Measurements from ENCODE around the gene DAP.

DNA sequence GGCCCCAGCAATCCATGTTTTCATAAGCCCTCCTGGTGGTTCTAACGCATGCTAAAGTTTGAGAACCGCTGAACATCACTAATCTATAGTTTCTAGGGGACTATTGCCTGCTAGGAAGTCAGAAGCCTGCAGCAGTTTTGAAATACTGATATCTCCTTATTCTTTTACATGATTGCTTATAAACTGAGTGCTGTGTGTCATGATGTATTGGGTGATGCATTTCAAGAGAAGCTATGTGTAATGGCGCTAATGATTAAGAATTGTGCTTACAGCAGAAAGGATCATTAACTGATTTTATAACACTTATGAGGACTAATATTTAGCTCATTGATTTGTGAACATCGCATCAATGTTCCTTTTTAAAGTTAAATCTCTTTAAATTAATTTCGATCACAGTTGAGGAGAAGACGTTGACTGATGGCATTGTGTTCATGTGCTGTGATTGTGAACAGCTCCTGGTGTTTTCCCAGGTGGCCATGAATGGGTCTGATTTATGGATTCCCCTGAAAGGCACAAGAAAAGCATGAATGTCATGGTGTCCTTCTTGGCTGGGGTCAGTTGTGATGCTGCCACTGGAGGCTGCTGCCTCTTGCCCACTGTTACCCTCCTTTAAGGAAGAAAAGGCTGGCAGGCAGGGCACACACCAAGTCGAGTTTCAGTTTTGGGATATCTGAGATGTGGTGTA lies 12.0 kb upstream of the DAP start:
- no peak for TF ChIP-seq MAZ (IDR thresholded peaks at IDR 0.05; ENCODE audit: borderline replicate concordance, low read depth, low read length)
- TF ChIP-seq, protein P1, sequence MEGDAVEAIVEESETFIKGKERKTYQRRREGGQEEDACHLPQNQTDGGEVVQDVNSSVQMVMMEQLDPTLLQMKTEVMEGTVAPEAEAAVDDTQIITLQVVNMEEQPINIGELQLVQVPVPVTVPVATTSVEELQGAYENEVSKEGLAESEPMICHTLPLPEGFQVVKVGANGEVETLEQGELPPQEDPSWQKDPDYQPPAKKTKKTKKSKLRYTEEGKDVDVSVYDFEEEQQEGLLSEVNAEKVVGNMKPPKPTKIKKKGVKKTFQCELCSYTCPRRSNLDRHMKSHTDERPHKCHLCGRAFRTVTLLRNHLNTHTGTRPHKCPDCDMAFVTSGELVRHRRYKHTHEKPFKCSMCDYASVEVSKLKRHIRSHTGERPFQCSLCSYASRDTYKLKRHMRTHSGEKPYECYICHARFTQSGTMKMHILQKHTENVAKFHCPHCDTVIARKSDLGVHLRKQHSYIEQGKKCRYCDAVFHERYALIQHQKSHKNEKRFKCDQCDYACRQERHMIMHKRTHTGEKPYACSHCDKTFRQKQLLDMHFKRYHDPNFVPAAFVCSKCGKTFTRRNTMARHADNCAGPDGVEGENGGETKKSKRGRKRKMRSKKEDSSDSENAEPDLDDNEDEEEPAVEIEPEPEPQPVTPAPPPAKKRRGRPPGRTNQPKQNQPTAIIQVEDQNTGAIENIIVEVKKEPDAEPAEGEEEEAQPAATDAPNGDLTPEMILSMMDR (IDR thresholded peaks at IDR 0.05), result no peak
- TF ChIP-seq, protein P2, sequence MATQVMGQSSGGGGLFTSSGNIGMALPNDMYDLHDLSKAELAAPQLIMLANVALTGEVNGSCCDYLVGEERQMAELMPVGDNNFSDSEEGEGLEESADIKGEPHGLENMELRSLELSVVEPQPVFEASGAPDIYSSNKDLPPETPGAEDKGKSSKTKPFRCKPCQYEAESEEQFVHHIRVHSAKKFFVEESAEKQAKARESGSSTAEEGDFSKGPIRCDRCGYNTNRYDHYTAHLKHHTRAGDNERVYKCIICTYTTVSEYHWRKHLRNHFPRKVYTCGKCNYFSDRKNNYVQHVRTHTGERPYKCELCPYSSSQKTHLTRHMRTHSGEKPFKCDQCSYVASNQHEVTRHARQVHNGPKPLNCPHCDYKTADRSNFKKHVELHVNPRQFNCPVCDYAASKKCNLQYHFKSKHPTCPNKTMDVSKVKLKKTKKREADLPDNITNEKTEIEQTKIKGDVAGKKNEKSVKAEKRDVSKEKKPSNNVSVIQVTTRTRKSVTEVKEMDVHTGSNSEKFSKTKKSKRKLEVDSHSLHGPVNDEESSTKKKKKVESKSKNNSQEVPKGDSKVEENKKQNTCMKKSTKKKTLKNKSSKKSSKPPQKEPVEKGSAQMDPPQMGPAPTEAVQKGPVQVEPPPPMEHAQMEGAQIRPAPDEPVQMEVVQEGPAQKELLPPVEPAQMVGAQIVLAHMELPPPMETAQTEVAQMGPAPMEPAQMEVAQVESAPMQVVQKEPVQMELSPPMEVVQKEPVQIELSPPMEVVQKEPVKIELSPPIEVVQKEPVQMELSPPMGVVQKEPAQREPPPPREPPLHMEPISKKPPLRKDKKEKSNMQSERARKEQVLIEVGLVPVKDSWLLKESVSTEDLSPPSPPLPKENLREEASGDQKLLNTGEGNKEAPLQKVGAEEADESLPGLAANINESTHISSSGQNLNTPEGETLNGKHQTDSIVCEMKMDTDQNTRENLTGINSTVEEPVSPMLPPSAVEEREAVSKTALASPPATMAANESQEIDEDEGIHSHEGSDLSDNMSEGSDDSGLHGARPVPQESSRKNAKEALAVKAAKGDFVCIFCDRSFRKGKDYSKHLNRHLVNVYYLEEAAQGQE (IDR thresholded peaks at IDR 0.05), result no peak
- TF ChIP-seq POLR2A (IDR thresholded peaks at IDR 0.05; ENCODE audit: low read length), result no peak
- TF ChIP-seq ESRRA (IDR thresholded peaks at IDR 0.05; ENCODE audit: borderline replicate concordance, low read length), result no peak

Measured in A549 (cell line).